Mammary epithelial cell (primary cell): ENCODE measurements around the gene FOXL1.

Experiments
- EZH2 ChIP-seq: IDR thresholded peaks from 2 replicates; pipeline ENCODE4 v1.6.1; 2012; ENCODE audit warnings: low read length, inconsistent platforms, borderline replicate concordance
- TF ChIP-seq, protein P1 (sequence below), 2 donors: IDR thresholded peaks in 1 of 2; conservative IDR thresholded peaks in 1 of 2; 2 replicates each; pipeline ENCODE4 v1.5.1; 2011 to 2012; ENCODE audit warnings: inconsistent platforms in 2 of 2, low read length in 2 of 2, mild to moderate bottlenecking in 2 of 2, control low read depth in 1 of 2, low read depth in 1 of 2; ENCODE audit not compliant: insufficient read depth in 1 of 2; ENCODE audit errors: extremely low read depth in 1 of 2

DNA sequence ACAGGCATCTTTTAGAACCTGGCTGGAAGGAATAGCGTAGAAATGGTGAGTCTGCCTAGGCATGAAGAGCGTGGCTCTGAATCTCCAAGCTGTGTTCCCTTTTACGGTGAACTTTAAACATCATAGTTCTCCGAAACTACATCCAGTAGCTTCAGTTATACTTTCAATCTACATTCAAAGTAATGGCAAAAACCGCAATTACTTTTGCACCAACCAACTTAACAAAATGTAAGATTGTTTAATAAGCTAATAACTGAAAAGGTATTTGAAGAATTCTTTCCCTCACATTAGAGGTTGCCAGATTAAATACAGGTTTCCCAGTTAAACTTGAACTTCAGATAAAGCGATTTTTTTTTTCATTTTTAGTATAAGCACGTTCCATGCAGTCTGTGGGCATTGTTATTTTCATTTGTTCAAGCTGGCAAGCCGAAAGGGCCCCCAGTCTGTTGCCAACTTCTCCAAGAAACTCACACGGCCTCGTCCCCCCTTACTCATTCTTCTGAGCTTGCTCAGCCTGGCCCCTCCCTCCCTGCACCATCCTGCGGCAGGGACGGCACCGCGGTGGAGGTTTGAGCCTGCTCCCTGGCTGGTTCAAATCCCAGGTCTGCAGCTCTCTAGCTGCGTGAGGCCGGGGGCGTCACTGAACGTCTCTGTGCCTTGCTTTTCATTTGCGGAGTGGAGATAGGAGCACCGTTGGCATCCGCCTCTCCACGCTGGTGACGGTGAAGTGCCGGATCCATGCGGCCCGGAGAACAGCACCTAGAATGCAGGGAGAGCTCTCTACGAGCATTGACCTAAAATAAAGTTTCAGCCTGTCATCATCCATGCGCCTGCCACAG, 19.8 kb upstream of the FOXL1 start:
- TF ChIP-seq EZH2 = no peak
- TF ChIP-seq, protein P1, sequence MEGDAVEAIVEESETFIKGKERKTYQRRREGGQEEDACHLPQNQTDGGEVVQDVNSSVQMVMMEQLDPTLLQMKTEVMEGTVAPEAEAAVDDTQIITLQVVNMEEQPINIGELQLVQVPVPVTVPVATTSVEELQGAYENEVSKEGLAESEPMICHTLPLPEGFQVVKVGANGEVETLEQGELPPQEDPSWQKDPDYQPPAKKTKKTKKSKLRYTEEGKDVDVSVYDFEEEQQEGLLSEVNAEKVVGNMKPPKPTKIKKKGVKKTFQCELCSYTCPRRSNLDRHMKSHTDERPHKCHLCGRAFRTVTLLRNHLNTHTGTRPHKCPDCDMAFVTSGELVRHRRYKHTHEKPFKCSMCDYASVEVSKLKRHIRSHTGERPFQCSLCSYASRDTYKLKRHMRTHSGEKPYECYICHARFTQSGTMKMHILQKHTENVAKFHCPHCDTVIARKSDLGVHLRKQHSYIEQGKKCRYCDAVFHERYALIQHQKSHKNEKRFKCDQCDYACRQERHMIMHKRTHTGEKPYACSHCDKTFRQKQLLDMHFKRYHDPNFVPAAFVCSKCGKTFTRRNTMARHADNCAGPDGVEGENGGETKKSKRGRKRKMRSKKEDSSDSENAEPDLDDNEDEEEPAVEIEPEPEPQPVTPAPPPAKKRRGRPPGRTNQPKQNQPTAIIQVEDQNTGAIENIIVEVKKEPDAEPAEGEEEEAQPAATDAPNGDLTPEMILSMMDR (conservative IDR thresholded peaks at IDR 0.05 in 1 of 2, IDR thresholded peaks at IDR 0.05 in 1 of 2; ENCODE audit: extremely low read depth in 1 of 2, insufficient read depth in 1 of 2, low read depth in 1 of 2, low read length in 2 of 2) = no peak
